DMS114 treated with DMSO at 0.1 percent for 48 hours (cell line): Measurements from ENCODE around the gene SCFD2.
"Not testable (repeated sequence)": the region's sequence is repeated elsewhere in the genome, so short reads cannot be mapped to it uniquely, and the experiment has no call there.

Experiments
- DNase-seq: peaks from one replicate; lab custom pipeline; 2025; ENCODE audit not compliant: unreplicated experiment; lab: John Stamatoyannopoulos, UW

SCFD2 gene

GRCh38 chr4:53150631-53151488 lies 215.0 kb downstream of the SCFD2 start:
- DNase-seq: no peak

- no peak for DNase-seq
These were observed 218.2 kb downstream of the SCFD2 start for GRCh38 chr4:53147711-53148110.

GRCh38 chr4:53147197-53147596 lies 218.7 kb downstream of the SCFD2 start:
- DNase-seq: no peak

GRCh38 chr4:53141308-53141707 lies 224.6 kb downstream of the SCFD2 start:
- no peak for DNase-seq

- not testable (repeated sequence) for DNase-seq
These were observed 226.6 kb downstream of the SCFD2 start for GRCh38 chr4:53139256-53139655.

- no peak for DNase-seq
These were observed 228.4 kb downstream of the SCFD2 start for GRCh38 chr4:53137468-53137867.

- no peak for DNase-seq
These were observed 228.9 kb downstream of the SCFD2 start for GRCh38 chr4:53136954-53137353.

GRCh38 chr4:53132132-53132891 lies 233.5 kb downstream of the SCFD2 start:
- DNase-seq: no peak

GRCh38 chr4:53131562-53131925 lies 234.3 kb downstream of the SCFD2 start:
- no peak for DNase-seq

- no peak for DNase-seq
These were observed 234.8 kb downstream of the SCFD2 start for GRCh38 chr4:53130896-53131561.

GRCh38 chr4:53128706-53129357 lies 237.0 kb downstream of the SCFD2 start:
- DNase-seq: no peak

GRCh38 chr4:53128231-53128630 lies 237.6 kb downstream of the SCFD2 start:
- DNase-seq: no peak

- DNase-seq: no peak
These were observed 238.5 kb downstream of the SCFD2 start for GRCh38 chr4:53127365-53127764.

- no peak for DNase-seq
These were observed 239.8 kb downstream of the SCFD2 start for GRCh38 chr4:53126099-53126498.

- DNase-seq: no peak
These were observed 242.0 kb downstream of the SCFD2 start for GRCh38 chr4:53123819-53124218.

GRCh38 chr4:53123171-53123570 lies 242.7 kb downstream of the SCFD2 start:
- DNase-seq: no peak

- DNase-seq: no peak
These were observed 243.4 kb downstream of the SCFD2 start for GRCh38 chr4:53122280-53123116.

- DNase-seq: no peak
These were observed 244.5 kb downstream of the SCFD2 start for GRCh38 chr4:53121264-53121865.

GRCh38 chr4:53120778-53121177 lies 245.1 kb downstream of the SCFD2 start:
- no peak for DNase-seq

GRCh38 chr4:53119680-53120079 lies 246.2 kb downstream of the SCFD2 start:
- no peak for DNase-seq
